Transverse colon (tissue), 4 donors: Measurements from ENCODE around the gene RANBP9. TPM values are rescaled to one million over a fixed set of nuclear protein-coding genes. Genes with fewer than 3 reads are reported as not detected.
A peak's percentile ranks its signal among the peaks of the same experiment; 100 is the strongest.

ENCODE experiments used
- DNase-seq: peaks from one replicate; pipeline ENCODE4 v3.0.0-alpha.2; 2019
- H3K27ac ChIP-seq, 4 donors: fragments of 200-600 bp; sonication (generic); 2 replicates each; pipeline ENCODE4 v1.5.1; 2016 to 2018; ENCODE audit warnings: inconsistent platforms in 4 of 4
- H3K27me3 ChIP-seq: fragments of 200-600 bp; sonication (generic); 2 replicates; pipeline ENCODE4 v1.5.1; 2017; ENCODE audit warnings: inconsistent platforms
- H3K36me3 ChIP-seq, 4 donors: fragments of 200-600 bp; sonication (generic); 2 replicates each; pipeline ENCODE4 v1.5.1; 2017 to 2019; ENCODE audit warnings: inconsistent platforms in 4 of 4
- H3K4me1 ChIP-seq, 4 donors: fragments of 200-600 bp; sonication (generic); 2 replicates each; pipeline ENCODE4 v1.5.1; 2017 to 2020; ENCODE audit warnings: inconsistent platforms in 4 of 4
- H3K4me3 ChIP-seq, 4 donors: fragments of 200-600 bp; sonication (generic); 1 replicate in 1 of 4; 2 replicates in 3 of 4; pipeline versions ENCODE4 v1.5.1 to v1.6.1; 2017 to 2019; ENCODE audit warnings: inconsistent platforms in 4 of 4
- H3K9me3 ChIP-seq, 2 donors: fragments of 200-600 bp; sonication (generic); 2 replicates each; pipeline ENCODE4 v1.5.1; 2017 to 2019; ENCODE audit warnings: inconsistent platforms in 2 of 2
- EP300 ChIP-seq: sonication (generic); formaldehyde crosslinking; IDR thresholded peaks from one replicate; pipeline ENCODE4 v1.6.1; 2017; ENCODE audit warnings: antibody characterized with exemption, low read depth
- POLR2A ChIP-seq: fragments of 450-650 bp; IDR thresholded peaks from one replicate; pipeline ENCODE4 v1.6.1; 2016; ENCODE audit warnings: antibody characterized with exemption, mild to moderate bottlenecking, moderate library complexity
- POLR2AphosphoS5 ChIP-seq, 3 donors: sonication (generic); formaldehyde crosslinking; IDR thresholded peaks; one replicate each; pipeline ENCODE4 v1.6.1; 2016; ENCODE audit warnings: antibody characterized with exemption in 3 of 3
- WGBS, 2 donors: methylation state at CpG; one replicate each; pipeline ENCODE4 v1.1.5; 2018; ENCODE audit warnings: low coverage in 1 of 2; 5-methylcytosine and 5-hydroxymethylcytosine counted together
- in situ Hi-C, 4 donors: fragments of 200-750 bp; cut with MboI; loops; one replicate each; pipeline versions ENCODE4 v1.15.0 to v1.15.1; 2017; ENCODE audit warnings: low sequenced_read_pairs in 3 of 4, low pct_ligation_motif_present in 1 of 4, low pct_unique_long_range_greater_than_20kb in 1 of 4
- intact Hi-C: fragments of 100-400 bp; cut with DNase I; formaldehyde crosslinking; loops from one replicate; pipeline ENCODE4 v1.15.1; 2023; ENCODE audit warnings: low total_unique reads
- total RNA-seq, 4 donors: library from RNA; depleted of rRNA; stranded (reverse); fragments of >200 nt; gene quantifications; one replicate each; pipeline ENCODE4 v1.1.0, GENCODE V29; 2016
- TF ChIP-seq, protein P1 (sequence below), 5 experiments: fragments of 200-600 bp in 3 of 5; fragments of 450-650 bp in 2 of 5; sonication (generic) in 3 of 5; IDR thresholded peaks; 1 replicate in 2 of 5; 2 replicates in 3 of 5; pipeline ENCODE4 v1.5.1; 2016 to 2017; ENCODE audit warnings: antibody characterized with exemption in 5 of 5, inconsistent platforms in 3 of 5, mild to moderate bottlenecking in 2 of 5, moderate library complexity in 1 of 5

RANBP9 gene
- total RNA-seq, 4 donors from 2014 or later, result 17.9 to 40.8 (median 37.4) TPM

DNA sequence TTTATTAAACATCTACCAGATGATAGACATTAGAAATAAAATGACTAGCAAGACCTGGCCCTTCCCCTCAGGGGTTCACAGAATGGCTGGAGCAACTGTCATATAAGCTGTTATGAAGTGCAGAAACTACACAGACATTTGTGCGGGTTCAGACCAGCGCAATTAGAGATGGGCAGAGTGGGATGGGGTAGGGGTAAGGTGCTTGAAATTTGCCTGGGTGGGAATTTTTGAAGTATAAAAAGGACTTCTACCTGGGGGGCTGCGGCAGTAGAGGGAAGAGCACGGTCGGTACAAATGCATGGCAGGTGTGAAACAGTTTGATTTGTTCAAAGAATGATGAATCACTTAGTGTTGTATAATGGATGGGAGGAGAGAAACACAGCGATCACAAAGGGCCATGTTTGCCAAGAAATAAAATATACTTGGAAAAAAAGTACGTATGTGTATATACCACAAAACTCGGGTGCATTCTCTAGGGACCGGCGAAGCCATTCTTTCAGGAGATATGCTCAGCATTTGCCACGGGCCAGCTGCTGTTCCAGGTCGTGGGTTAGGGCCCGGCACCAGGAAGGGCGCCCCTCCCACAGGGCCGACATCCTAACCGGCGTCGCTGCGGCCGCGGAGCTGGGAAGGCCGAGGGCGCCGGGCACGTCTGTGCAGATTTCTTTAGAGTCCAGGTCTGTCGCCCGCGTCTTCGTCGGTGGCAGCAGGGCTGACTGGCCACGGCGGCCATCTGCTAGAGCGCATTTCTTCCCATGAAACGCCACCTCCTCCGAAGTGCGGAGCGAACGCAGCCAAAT lies 97.3 kb downstream of the RANBP9 start:
- peak; percentile 59 for DNase-seq
- H3K4me3 ChIP-seq, result peak overlapping the region; percentile 48 to 91 (median 71)
- 6 to 22% methylated on average over 8 to 32 of the region's 38 CpGs for WGBS, 2 donors
- no peaks in the 10 kb centered on the region for H3K9me3 ChIP-seq
- in situ Hi-C loops (no loop called here), intact Hi-C loops (loop anchor here (2.0 to 10.0 kb wide), 2 partner anchors 96 to 150 kb away; partner anchors contain the start of gene RANBP9)
- no peak for TF ChIP-seq EP300
- no peak for TF ChIP-seq POLR2A
- TF ChIP-seq, protein P1, sequence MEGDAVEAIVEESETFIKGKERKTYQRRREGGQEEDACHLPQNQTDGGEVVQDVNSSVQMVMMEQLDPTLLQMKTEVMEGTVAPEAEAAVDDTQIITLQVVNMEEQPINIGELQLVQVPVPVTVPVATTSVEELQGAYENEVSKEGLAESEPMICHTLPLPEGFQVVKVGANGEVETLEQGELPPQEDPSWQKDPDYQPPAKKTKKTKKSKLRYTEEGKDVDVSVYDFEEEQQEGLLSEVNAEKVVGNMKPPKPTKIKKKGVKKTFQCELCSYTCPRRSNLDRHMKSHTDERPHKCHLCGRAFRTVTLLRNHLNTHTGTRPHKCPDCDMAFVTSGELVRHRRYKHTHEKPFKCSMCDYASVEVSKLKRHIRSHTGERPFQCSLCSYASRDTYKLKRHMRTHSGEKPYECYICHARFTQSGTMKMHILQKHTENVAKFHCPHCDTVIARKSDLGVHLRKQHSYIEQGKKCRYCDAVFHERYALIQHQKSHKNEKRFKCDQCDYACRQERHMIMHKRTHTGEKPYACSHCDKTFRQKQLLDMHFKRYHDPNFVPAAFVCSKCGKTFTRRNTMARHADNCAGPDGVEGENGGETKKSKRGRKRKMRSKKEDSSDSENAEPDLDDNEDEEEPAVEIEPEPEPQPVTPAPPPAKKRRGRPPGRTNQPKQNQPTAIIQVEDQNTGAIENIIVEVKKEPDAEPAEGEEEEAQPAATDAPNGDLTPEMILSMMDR (IDR thresholded peaks at IDR 0.05), result no peak
- TF ChIP-seq POLR2AphosphoS5 (IDR thresholded peaks at IDR 0.05), result no peak
- H3K4me1 ChIP-seq, result peaks cover 0 to 25% (median 17%) of the 10 kb centered on the region in 4 donors
- H3K27me3 ChIP-seq, result no peaks in the 10 kb centered on the region
- H3K27ac ChIP-seq, result peak overlapping the region; percentile 91 to 95 (median 94)
- H3K36me3 ChIP-seq, result peaks cover 0 to 10% (median 5%) of the 10 kb centered on the region in 4 donors

DNA sequence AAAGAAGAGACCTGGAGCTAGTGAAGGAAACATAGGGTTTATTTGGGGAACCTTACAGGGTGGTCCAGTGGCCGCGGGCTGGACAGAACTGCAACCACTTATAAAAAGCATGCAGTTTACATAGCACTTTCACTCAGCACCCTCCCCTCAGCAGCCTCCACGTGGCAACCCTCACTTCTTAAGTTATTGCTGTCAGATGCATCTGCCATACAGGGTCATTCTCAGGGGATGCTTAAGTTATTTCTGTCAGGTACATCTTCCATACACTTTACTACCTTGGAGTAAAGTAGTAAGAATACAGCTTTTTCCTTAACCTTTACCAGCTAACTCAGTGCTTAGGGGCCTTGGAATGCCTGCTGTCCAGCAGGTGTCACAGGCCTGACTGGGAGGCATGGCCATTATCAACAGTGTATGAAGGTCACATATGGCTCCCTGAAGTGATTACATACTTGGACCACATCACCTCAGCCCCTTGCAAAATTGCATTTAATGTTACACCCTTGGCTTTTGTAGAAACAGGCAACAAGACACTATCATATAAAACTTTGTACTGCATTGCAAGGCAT lies 98.5 kb downstream of the RANBP9 start:
- Histone ChIP-seq H3K4me1 (peaks cover 0 to 25% (median 17%) of the 10 kb centered on the region in 4 donors), H3K36me3 (no peaks in the 10 kb centered on the region), H3K9me3 (no peaks in the 10 kb centered on the region), H3K4me3 (no peak overlapping the region), H3K27ac (no peak overlapping the region), H3K27me3 (no peaks in the 10 kb centered on the region)
- TF ChIP-seq EP300 (no peak), POLR2A (no peak), POLR2AphosphoS5 (IDR thresholded peaks at IDR 0.05) (no peak)
- TF ChIP-seq, protein P1 (IDR thresholded peaks at IDR 0.05), result no peak
- intact Hi-C loops (loop anchor here (10.0 kb wide), 1 partner anchor 152 kb away; no protein-coding TSS in a partner anchor), in situ Hi-C loops (no loop called here)
- 67 to 72% methylated on average over 2 to 3 of the region's 3 CpGs for WGBS, 2 donors
- no peak for DNase-seq

DNA sequence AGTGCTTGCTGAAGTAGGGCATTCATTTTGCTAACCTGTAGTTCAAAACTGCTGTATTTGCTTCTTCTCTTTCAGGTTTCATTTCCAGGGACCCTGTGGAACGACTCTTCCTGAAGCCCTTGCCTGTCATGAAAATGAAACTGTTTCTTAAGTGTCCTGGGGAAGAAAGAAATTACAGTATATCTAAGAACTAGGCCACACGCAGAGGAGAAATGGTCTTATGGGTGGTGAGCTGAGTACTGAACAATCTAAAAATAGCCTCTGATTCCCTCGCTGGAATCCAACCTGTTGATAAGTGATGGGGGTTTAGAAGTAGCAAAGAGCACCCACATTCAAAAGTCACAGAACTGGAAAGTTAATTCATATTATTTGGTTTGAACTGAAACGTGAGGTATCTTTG lies 99.9 kb downstream of the RANBP9 start:
- no peaks in the 10 kb centered on the region for H3K27me3 ChIP-seq
- H3K27ac ChIP-seq, result no peak overlapping the region
- peaks cover 0 to 22% (median 14%) of the 10 kb centered on the region in 4 donors for H3K4me1 ChIP-seq
- H3K9me3 ChIP-seq, result no peaks in the 10 kb centered on the region
- in situ Hi-C loops, result no loop called here
- WGBS, 2 donors, result 58 to 68% methylated on average over 4 of the region's 4 CpGs
- DNase-seq, result no peak
- H3K36me3 ChIP-seq, result no peaks in the 10 kb centered on the region
- no peak overlapping the region for H3K4me3 ChIP-seq
- TF ChIP-seq POLR2A (no peak), POLR2AphosphoS5 (IDR thresholded peaks at IDR 0.05) (no peak)
- TF ChIP-seq, protein P1 (IDR thresholded peaks at IDR 0.05), result no peak
- intact Hi-C loops, result loop anchor here (10.0 kb wide), 1 partner anchor 153 kb away; no protein-coding TSS in a partner anchor

DNA sequence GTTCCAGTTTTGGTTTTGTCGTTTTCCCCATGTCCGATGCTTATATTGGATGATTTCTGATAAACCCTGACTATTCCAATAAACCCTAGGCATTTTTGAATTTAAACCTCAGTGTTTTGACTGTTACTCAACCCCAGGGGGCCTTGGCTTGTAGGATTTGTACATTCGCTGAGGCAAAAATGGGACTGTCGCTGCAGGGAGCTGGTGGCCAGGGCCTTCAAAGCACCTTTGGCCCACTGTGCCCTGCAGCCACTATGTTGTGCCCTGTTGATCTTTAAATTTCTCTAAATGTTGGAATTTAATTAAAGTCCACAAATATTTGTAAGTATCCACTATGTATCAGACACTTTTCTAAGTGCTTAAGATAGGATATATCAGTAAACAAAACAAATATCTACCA lies 106.0 kb downstream of the RANBP9 start:
- H3K27ac ChIP-seq, result no peak overlapping the region
- H3K4me1 ChIP-seq, result no peaks in the 10 kb centered on the region
- in situ Hi-C loops (no loop called here), intact Hi-C loops (no loop called here)
- no peaks in the 10 kb centered on the region for H3K27me3 ChIP-seq
- H3K9me3 ChIP-seq, result no peaks in the 10 kb centered on the region
- DNase-seq, result no peak
- no peak for TF ChIP-seq POLR2AphosphoS5 (IDR thresholded peaks at IDR 0.05)
- TF ChIP-seq POLR2A, result no peak
- TF ChIP-seq EP300, result no peak
- TF ChIP-seq, protein P1 (IDR thresholded peaks at IDR 0.05), result no peak
- 93 to 100% methylated on average over 4 of the region's 4 CpGs for WGBS, 2 donors
- H3K4me3 ChIP-seq, result no peak overlapping the region
- peaks cover 0 to 17% (median 9%) of the 10 kb centered on the region in 4 donors for H3K36me3 ChIP-seq
